ENCODE data around the gene SHLD1. TPM values are rescaled to one million over a fixed set of nuclear protein-coding genes. Genes with fewer than 3 reads are reported as not detected.

Gene SHLD1
- total RNA-seq, 5 donors from 2014 or later (not counting 1 experiment from before 2014, with no cell fraction given), result 10.0 to 15.8 (median 14.2) TPM

GRCh38 chr20:5841522-5841921, 91.3 kb downstream of the SHLD1 start:
- CTCF ChIA-PET, result interaction anchor here in 1 of 2 donors (1.0 kb wide), 1 partner anchor 312 kb away, joined by 3 read pairs; no protein-coding TSS in a partner anchor
- H3K4me3 ChIP-seq (ENCODE audit: control insufficient read depth in 1 of 2, extremely low read depth in 1 of 2, low read length in 1 of 2), result no peak overlapping the region
- DNase-seq (no peak), ATAC-seq (replicated peaks in 1 of 4) (no peak)
- no peaks in the 10 kb centered on the region for H3K9me3 ChIP-seq
- H3K4me1 Mint-ChIP-seq, result peaks cover 38 to 64% (median 53%) of the 10 kb centered on the region in 3 donors
- no peak overlapping the region for H3K27ac ChIP-seq (ENCODE audit: low read length)
- H3K27ac Mint-ChIP-seq, result no peak overlapping the region
- H3K4me3 Mint-ChIP-seq, result no peak overlapping the region
- peaks cover 13% of the 10 kb centered on the region for H3K36me3 Mint-ChIP-seq
- H3K9me3 Mint-ChIP-seq, result no peaks in the 10 kb centered on the region
- H3K27me3 Mint-ChIP-seq, result no peaks in the 10 kb centered on the region
- H3K36me3 ChIP-seq (ENCODE audit: control insufficient read depth in 2 of 2, extremely low read depth in 1 of 2, insufficient read depth in 1 of 2, low read length in 1 of 2), result no peaks in the 10 kb centered on the region
- POLR2A ChIA-PET, result interaction anchor here in 1 of 2 donors (0.7 to 0.8 kb wide), 2 partner anchors 265 to 289 kb away, joined by 3 read pairs; no protein-coding TSS in a partner anchor
- peaks cover 7 to 19% of the 10 kb centered on the region in 2 experiments for H3K4me1 ChIP-seq (ENCODE audit: control insufficient read depth in 1 of 2, extremely low read depth in 1 of 2, insufficient read depth in 2 of 2, low read length in 2 of 2)
- no CpG with 5 or more reads among the region's 1 CpG for WGBS (ENCODE audit: insufficient coverage)
- no peaks in the 10 kb centered on the region for H3K27me3 ChIP-seq (replicated peaks in 1 of 2; ENCODE audit: control insufficient read depth in 2 of 2, extremely low read depth in 1 of 2, insufficient read depth in 2 of 2, low read length in 1 of 2)

GRCh38 chr20:5842465-5842864, 92.3 kb downstream of the SHLD1 start:
- WGBS (ENCODE audit: insufficient coverage), result no CpG with 5 or more reads among the region's 2 CpGs
- ChIA-PET CTCF (interaction anchor here in 1 of 2 donors (0.7 to 1.0 kb wide), 4 partner anchors 15 to 313 kb away, joined by 3 to 5 read pairs (median 3); no protein-coding TSS in a partner anchor), POLR2A (interaction anchor here (0.8 to 1.3 kb wide), 3 partner anchors 77 to 290 kb away, joined by 3 to 5 read pairs (median 4); no protein-coding TSS in a partner anchor)
- Mint-ChIP-seq H3K9me3 (no peaks in the 10 kb centered on the region), H3K27me3 (no peaks in the 10 kb centered on the region), H3K4me1 (peaks cover 33 to 63% (median 46%) of the 10 kb centered on the region in 3 donors), H3K4me3 (peak overlapping the region in 1 of 3 donors; percentile 33), H3K36me3 (peaks cover 16% of the 10 kb centered on the region), H3K27ac (peak overlapping the region; percentile 68 to 92)
- DNase-seq (no peak), ATAC-seq (replicated peaks in 1 of 4) (no peak)
- Histone ChIP-seq H3K9me3 (no peaks in the 10 kb centered on the region), H3K4me1 (ENCODE audit: control insufficient read depth in 1 of 2, extremely low read depth in 1 of 2, insufficient read depth in 2 of 2, low read length in 2 of 2) (peaks cover 4 to 13% of the 10 kb centered on the region in 2 experiments), H3K4me3 (ENCODE audit: control insufficient read depth in 1 of 2, extremely low read depth in 1 of 2, low read length in 1 of 2) (no peak overlapping the region), H3K27ac (ENCODE audit: low read length) (peak overlapping the region; percentile 68), H3K27me3 (replicated peaks in 1 of 2; ENCODE audit: control insufficient read depth in 2 of 2, extremely low read depth in 1 of 2, insufficient read depth in 2 of 2, low read length in 1 of 2) (no peaks in the 10 kb centered on the region), H3K36me3 (ENCODE audit: control insufficient read depth in 2 of 2, extremely low read depth in 1 of 2, insufficient read depth in 1 of 2, low read length in 1 of 2) (no peaks in the 10 kb centered on the region)

DNA sequence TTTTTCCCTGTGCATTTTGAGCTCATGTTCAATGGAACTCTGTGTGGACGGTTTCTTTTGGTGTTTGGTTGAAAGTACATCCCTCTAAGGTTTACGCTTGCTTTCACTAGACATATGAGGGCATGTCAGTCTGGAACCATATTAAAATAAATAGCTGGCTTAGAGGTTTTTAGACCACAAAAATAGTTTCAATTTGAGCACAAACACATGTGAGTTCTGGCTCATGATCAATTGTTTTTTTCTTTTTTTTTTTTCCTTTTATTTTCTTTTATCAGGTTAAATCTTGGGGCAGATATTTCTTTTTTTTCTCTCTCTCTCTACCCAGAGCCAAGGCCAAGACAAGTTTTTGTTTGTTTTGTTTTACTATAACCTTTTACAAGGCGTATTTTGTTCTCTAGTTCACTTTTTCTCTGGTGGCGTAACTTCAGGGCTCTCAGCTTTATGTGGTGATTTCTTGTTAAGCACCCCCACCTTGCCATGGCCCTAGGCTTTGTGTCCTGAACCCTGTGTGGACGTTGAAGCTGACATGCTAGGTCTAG, 92.9 kb downstream of the SHLD1 start:
- Histone ChIP-seq H3K36me3 (ENCODE audit: control insufficient read depth in 2 of 2, extremely low read depth in 1 of 2, insufficient read depth in 1 of 2, low read length in 1 of 2) (no peaks in the 10 kb centered on the region), H3K27ac (ENCODE audit: low read length) (peak overlapping the region; percentile 68), H3K9me3 (no peaks in the 10 kb centered on the region), H3K4me1 (ENCODE audit: control insufficient read depth in 1 of 2, extremely low read depth in 1 of 2, insufficient read depth in 2 of 2, low read length in 2 of 2) (peaks cover 4 to 13% of the 10 kb centered on the region in 2 experiments), H3K4me3 (ENCODE audit: control insufficient read depth in 1 of 2, extremely low read depth in 1 of 2, low read length in 1 of 2) (no peak overlapping the region), H3K27me3 (replicated peaks in 1 of 2; ENCODE audit: control insufficient read depth in 2 of 2, extremely low read depth in 1 of 2, insufficient read depth in 2 of 2, low read length in 1 of 2) (no peaks in the 10 kb centered on the region)
- POLR2A ChIA-PET, result interaction anchor here in 1 of 2 donors (0.8 to 1.3 kb wide), 3 partner anchors 7 to 129 kb away, joined by 3 to 5 read pairs (median 4); no protein-coding TSS in a partner anchor
- Mint-ChIP-seq H3K4me3 (peak overlapping the region; percentile 29 to 33 (median 29)), H3K27me3 (no peaks in the 10 kb centered on the region), H3K36me3 (peaks cover 19% of the 10 kb centered on the region), H3K9me3 (no peaks in the 10 kb centered on the region), H3K27ac (peak overlapping the region; percentile 68 to 92), H3K4me1 (peaks cover 33 to 66% (median 42%) of the 10 kb centered on the region in 3 donors)
- CTCF ChIA-PET, result interaction anchor here in 1 of 2 donors (0.7 kb wide), 2 partner anchors 173 to 196 kb away, joined by 3 read pairs; no protein-coding TSS in a partner anchor
- peak in 2 of 4 experiments; percentile 30 to 70 for ATAC-seq (replicated peaks in 1 of 4)
- 29% methylated on average over 2 of the region's 5 CpGs for WGBS (ENCODE audit: insufficient coverage)
- peak in 1 of 35 experiments; percentile 45 for DNase-seq

- Mint-ChIP-seq H3K4me1 (peaks cover 33 to 76% (median 49%) of the 10 kb centered on the region in 3 donors), H3K36me3 (peaks cover 19% of the 10 kb centered on the region), H3K27ac (peak overlapping the region; percentile 63 to 88), H3K4me3 (peak overlapping the region; percentile 33 to 39 (median 34)), H3K27me3 (no peaks in the 10 kb centered on the region), H3K9me3 (no peaks in the 10 kb centered on the region)
- ATAC-seq (replicated peaks in 1 of 4) (peak; percentile 53 to 91 (median 82)), DNase-seq (peak in 14 of 35 experiments; percentile 2 to 48 (median 15))
- Histone ChIP-seq H3K27ac (ENCODE audit: low read length) (peak overlapping the region; percentile 68), H3K27me3 (replicated peaks in 1 of 2; ENCODE audit: control insufficient read depth in 2 of 2, extremely low read depth in 1 of 2, insufficient read depth in 2 of 2, low read length in 1 of 2) (no peaks in the 10 kb centered on the region), H3K4me1 (ENCODE audit: control insufficient read depth in 1 of 2, extremely low read depth in 1 of 2, insufficient read depth in 2 of 2, low read length in 2 of 2) (peaks cover 4 to 15% of the 10 kb centered on the region in 2 experiments), H3K4me3 (ENCODE audit: control insufficient read depth in 1 of 2, extremely low read depth in 1 of 2, low read length in 1 of 2) (no peak overlapping the region), H3K9me3 (no peaks in the 10 kb centered on the region), H3K36me3 (ENCODE audit: control insufficient read depth in 2 of 2, extremely low read depth in 1 of 2, insufficient read depth in 1 of 2, low read length in 1 of 2) (no peaks in the 10 kb centered on the region)
- no CpG with 5 or more reads among the region's 2 CpGs for WGBS (ENCODE audit: insufficient coverage)
- ChIA-PET POLR2A (interaction anchor here in 1 of 2 donors (1.2 to 1.3 kb wide), 2 partner anchors 8 to 130 kb away, joined by 3 to 5 read pairs; no protein-coding TSS in a partner anchor), CTCF (interaction anchor here in 1 of 2 donors (1.2 kb wide), 1 partner anchor 55 kb away, joined by 3 read pairs; no protein-coding TSS in a partner anchor)
These were observed 94.0 kb downstream of the SHLD1 start for GRCh38 chr20:5844063-5844681.

DNA sequence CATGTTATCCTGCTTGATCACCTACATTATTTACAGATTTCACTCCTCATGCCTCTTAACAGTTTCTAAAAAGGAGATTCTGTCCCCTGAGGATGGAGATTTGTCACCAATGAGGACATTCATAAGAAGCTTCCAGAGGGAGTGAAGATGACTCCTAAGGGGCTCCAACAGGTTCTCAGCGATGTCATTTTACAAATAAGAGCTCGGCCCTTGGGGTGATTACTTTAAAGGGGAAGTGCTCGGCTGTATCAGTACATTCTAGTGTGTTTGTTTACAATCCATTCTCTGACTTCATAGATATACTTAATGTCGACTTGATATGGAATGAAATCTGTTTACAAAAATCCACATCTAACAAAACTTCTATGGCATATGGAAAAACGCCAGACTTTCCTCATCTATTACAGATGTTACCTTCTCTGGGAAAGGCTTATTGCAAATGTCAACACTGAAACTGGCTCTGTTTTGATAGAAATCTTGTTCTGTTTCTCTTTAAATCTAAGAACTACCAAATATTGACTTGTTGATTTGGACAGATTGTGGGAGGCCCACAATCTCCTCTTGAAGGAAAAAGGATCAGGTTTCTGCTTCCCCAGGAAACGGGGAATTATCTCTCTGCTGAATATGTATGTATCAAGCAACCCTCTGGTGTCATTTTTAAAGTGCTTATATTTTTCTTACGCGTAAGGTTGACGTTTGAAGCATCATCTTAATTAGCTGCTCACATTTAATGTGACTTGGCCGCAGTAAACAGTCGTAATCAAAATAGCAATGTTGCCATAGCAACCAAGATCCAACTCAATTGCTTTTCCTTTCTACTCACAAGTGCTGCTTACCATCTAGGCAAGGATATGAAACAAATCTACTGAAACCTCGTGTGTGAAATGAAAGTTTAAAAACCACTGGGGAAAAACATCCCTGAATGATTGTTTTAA, 95.7 kb downstream of the SHLD1 start:
- Histone ChIP-seq H3K4me1 (ENCODE audit: control insufficient read depth in 1 of 2, extremely low read depth in 1 of 2, insufficient read depth in 2 of 2, low read length in 2 of 2) (peaks cover 4 to 16% of the 10 kb centered on the region in 2 experiments), H3K27ac (ENCODE audit: low read length) (peak overlapping the region; percentile 60), H3K4me3 (ENCODE audit: control insufficient read depth in 1 of 2, extremely low read depth in 1 of 2, low read length in 1 of 2) (no peak overlapping the region), H3K36me3 (ENCODE audit: control insufficient read depth in 2 of 2, extremely low read depth in 1 of 2, insufficient read depth in 1 of 2, low read length in 1 of 2) (no peaks in the 10 kb centered on the region), H3K9me3 (no peaks in the 10 kb centered on the region), H3K27me3 (replicated peaks in 1 of 2; ENCODE audit: control insufficient read depth in 2 of 2, extremely low read depth in 1 of 2, insufficient read depth in 2 of 2, low read length in 1 of 2) (no peaks in the 10 kb centered on the region)
- Mint-ChIP-seq H3K9me3 (no peaks in the 10 kb centered on the region), H3K27me3 (no peaks in the 10 kb centered on the region), H3K4me1 (peaks cover 33 to 76% (median 49%) of the 10 kb centered on the region in 3 donors), H3K4me3 (no peak overlapping the region), H3K27ac (peak overlapping the region; percentile 34 to 80), H3K36me3 (peaks cover 19% of the 10 kb centered on the region)
- POLR2A ChIA-PET, result interaction anchor here in 1 of 2 donors (0.6 to 0.8 kb wide), 2 partner anchors 10 to 98 kb away, joined by 4 read pairs; no protein-coding TSS in a partner anchor
- ATAC-seq (replicated peaks in 1 of 4) (peak in 1 of 4 experiments; percentile 53), DNase-seq (peak in 4 of 35 experiments; percentile 7 to 69 (median 20))
- CTCF ChIA-PET, result interaction anchor here in 1 of 2 donors (0.6 to 1.2 kb wide), 3 partner anchors 10 to 308 kb away, joined by 4 to 6 read pairs (median 5); no protein-coding TSS in a partner anchor
- WGBS (ENCODE audit: insufficient coverage), result 50% methylated on average over 1 of the region's 12 CpGs
